ENCODE results near the gene ARID1B. TPM values are rescaled to one million over a fixed set of nuclear protein-coding genes. Genes with fewer than 3 reads are reported as not detected.
A peak's percentile ranks its signal among the peaks of the same experiment; 100 is the strongest.

The ARID1B gene
- total and polyA plus RNA-seq, 2 of the 4 experiments (the other 2 are of a cell fraction) = 14.5 to 20.1 TPM

DNA sequence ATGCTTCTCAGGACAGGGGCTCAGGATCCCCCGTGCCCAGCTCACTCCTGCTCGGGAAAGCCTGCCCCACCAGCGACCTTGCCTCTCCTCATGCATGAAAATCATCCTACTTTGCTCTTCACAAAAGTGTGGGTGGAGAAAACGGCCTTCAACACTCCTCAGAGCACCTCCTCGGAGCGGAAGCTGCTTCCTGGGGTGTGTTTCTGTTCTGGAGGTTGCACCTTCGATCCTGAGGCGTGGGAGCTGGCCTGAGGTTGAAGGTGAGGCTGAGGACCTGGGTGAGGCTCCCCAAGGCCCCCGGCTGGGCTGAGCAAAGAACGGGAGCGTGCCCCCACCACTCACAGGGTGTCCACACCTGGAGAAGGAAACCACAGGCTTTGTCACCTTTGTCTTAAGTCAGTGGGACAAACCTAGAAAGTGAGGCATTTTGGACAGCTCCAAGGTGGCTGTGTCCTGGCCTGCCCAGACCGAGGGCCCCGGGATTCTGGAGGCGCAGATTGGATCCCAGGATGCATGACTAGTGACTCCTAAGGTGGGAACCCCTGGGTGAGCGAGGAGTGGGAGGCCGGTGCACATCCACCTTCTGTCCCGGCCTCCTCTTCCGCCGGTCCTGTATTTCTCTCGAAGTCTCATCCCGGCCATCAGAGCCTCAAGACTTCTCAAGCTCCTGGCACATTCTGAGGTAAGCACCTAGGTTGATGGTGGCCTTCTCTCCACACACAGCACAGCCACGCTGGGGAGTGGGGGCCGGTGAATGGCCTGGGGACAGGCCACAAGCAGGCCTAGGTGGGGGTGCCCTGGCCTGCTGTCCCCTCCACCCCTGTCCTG is 441.4 kb downstream of the ARID1B start (continued):
- no peak for TF ChIP-seq FOS (IDR thresholded peaks at IDR 0.05; ENCODE audit: low read depth, low read length)

GRCh38 chr6:157219201-157220200 is 442.3 kb downstream of the ARID1B start:
- H2AFZ ChIP-seq (replicated peaks; ENCODE audit: low read length, poor library complexity) = peak overlapping the region; percentile 73
- H3K27ac ChIP-seq (ENCODE audit: insufficient read depth, low read length) = no peak overlapping the region
- no peaks in the 10 kb centered on the region for H3K27me3 ChIP-seq (ENCODE audit: control insufficient read depth, insufficient read depth, low read length)
- peak overlapping the region; percentile 84 for H2BK120ac ChIP-seq (ENCODE audit: low read depth, low read length)
- H3K4me1 ChIP-seq (ENCODE audit: control insufficient read depth, insufficient read depth, low read length) = peaks cover 8% of the 10 kb centered on the region
- 59% methylated on average over 7 of the region's 18 CpGs; no CpG with 5 or more reads in 1 of the 2 experiments for WGBS, 2 experiments (ENCODE audit: extremely low coverage in 2 of 2, insufficient read length in 1 of 2)
- ChIA-PET CTCF (interaction anchor here (1.0 kb wide), 1 partner anchor 16 kb away, joined by 3 read pairs; no protein-coding TSS in a partner anchor), POLR2A (ENCODE audit: unreplicated experiment) (no interaction called here)
- peak overlapping the region; percentile 44; the same call in 1 of the 2 replicates for H3K14ac ChIP-seq (replicated peaks; ENCODE audit: low read depth, low read length)
- H4K91ac ChIP-seq (ENCODE audit: insufficient read depth, low read depth, low read length) = peak overlapping the region; percentile 60
- no peak overlapping the region for H3K56ac ChIP-seq (ENCODE audit: extremely low read depth, insufficient read depth, low read length)
- ATAC-seq (ENCODE audit: low read depth) = peak; percentile 41; the same call in 1 of the 2 replicates
- peak overlapping the region in 1 of 2 experiments; percentile 56; a peak in 2 of 4 replicates for H4K8ac ChIP-seq (ENCODE audit: low read depth in 2 of 2, low read length in 2 of 2)
- no peak overlapping the region for H3K4me3 ChIP-seq (ENCODE audit: insufficient read depth, low read depth, low read length)
- in situ Hi-C loops (cut with MboI; ENCODE audit: low sequenced_read_pairs) = no loop called here
- peak overlapping the region; percentile 43; the same call in 1 of the 2 replicates for H3K4me2 ChIP-seq (ENCODE audit: low read depth, low read length)
- no peaks in the 10 kb centered on the region for H4K20me1 ChIP-seq (ENCODE audit: insufficient read depth, low read length)
- DNase-seq = peak; percentile 63
- H2BK15ac ChIP-seq (ENCODE audit: low read depth, low read length) = peak overlapping the region; percentile 65; the same call in 1 of the 3 replicates
- H2BK20ac ChIP-seq (ENCODE audit: low read depth, low read length) = peak overlapping the region; percentile 71
- H3K36me3 ChIP-seq (ENCODE audit: control insufficient read depth, insufficient read depth, low read length) = no peaks in the 10 kb centered on the region
- H3K18ac ChIP-seq (ENCODE audit: low read depth, low read length) = peak overlapping the region; percentile 24
- BruUV-seq (replicated peaks) = no TSS peak
- peak overlapping the region; percentile 64; the same call in 1 of the 2 replicates for H3K23ac ChIP-seq (ENCODE audit: low read depth, low read length)
- dilution Hi-C loops (cut with HindIII; ENCODE audit: low sequenced_read_pairs, unreplicated experiment) = no loop called here
- peak overlapping the region; percentile 48 for H2AK9ac ChIP-seq (replicated peaks; ENCODE audit: low read depth, low read length, poor library complexity)
- no peaks in the 10 kb centered on the region for H3K9me3 ChIP-seq (ENCODE audit: control insufficient read depth, insufficient read depth, low read length)
- H3K9ac ChIP-seq (ENCODE audit: low read depth, low read length) = no peak overlapping the region
- intact Hi-C loops (cut with micrococcal nuclease) = no loop called here
- H4K5ac ChIP-seq (ENCODE audit: low read depth, low read length) = peak overlapping the region; percentile 45; the same call in 1 of the 2 replicates
- H2BK5ac ChIP-seq (ENCODE audit: low read depth, low read length, poor library complexity, severe bottlenecking) = peak overlapping the region; percentile 79
- H3K79me1 ChIP-seq (ENCODE audit: low read depth in 1 of 2, low read length in 2 of 2) = peaks cover 0 to 8% of the 10 kb centered on the region in 2 experiments; a peak in 1 of 4 replicates
- peak overlapping the region; percentile 93 for H2AK5ac ChIP-seq (ENCODE audit: low read depth, low read length)
- H3K4ac ChIP-seq (ENCODE audit: low read depth, low read length) = peak overlapping the region; percentile 87
- H3K9me1 ChIP-seq (ENCODE audit: insufficient read depth, low read length) = peaks cover 7% of the 10 kb centered on the region
- TF ChIP-seq RAD21 (IDR thresholded peaks at IDR 0.05; ENCODE audit: low read length) (no peak), MAZ (IDR thresholded peaks at IDR 0.05; ENCODE audit: borderline replicate concordance, low read depth, low read length) (0 out of 2 replicates have a peak, but pooled peaks have one; percentile 2)

Measured in IMR-90 (cell line).